Stomach (tissue), 4 donors: Measurements from ENCODE around the gene SERPINA4.

Experiments
- POLR2AphosphoS5 ChIP-seq, 3 donors: sonication (generic); formaldehyde crosslinking; IDR thresholded peaks; one replicate each; pipeline ENCODE4 v1.6.1; 2016; ENCODE audit warnings: antibody characterized with exemption in 3 of 3
- TF ChIP-seq, protein P1 (sequence below), 7 experiments: fragments of 450-650 bp in 4 of 7; fragments of 200-600 bp in 3 of 7; sonication (generic) in 3 of 7; IDR thresholded peaks; one replicate each; pipeline ENCODE4 v1.5.1; 2016 to 2019; ENCODE audit warnings: antibody characterized with exemption in 7 of 7, control low read depth in 2 of 7, mild to moderate bottlenecking in 1 of 7

DNA sequence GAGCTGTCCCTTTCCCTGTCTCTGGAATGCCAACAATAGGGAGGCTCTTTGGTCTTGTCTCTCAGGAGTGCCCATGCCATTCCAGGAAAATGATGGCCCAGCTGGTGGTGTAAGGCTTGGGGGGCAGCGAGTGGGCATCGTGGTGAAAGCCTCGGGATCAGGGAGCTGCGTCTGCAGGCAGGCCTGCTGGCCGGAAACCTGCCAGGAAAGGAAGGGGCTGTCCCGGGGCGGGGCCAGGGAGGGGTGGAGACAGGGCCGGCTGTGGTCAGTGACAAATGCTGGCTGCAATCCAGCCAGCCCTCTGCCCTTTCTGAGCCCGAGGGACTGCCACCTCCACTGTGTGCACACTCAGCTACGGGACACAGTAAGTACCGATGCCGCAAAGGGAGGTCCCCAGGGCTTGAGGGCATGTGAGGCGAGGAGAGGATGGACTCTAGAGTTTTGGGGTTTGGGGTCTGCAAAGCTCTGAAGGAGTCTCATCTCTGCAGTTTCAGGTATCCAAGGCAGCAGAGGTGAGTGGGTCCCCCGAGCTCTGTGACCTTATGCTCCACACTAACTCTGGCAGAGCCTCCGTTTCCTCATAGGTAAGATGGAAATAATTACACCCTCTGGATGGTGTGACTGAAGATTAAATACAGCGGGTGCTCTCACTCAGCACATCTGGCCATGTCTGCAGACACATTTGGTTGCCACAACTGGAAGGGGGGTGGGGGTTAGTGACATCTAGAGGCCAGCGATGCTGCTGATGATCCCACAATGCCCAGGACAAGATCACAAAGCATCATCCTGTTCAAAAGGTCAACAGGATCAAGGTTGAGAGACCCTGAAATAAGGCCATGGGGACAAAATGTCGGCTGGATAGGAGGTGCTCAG lies 20.1 kb downstream of the SERPINA4 start, which contains the start of gene SERPINA5:
- TF ChIP-seq, protein P1, sequence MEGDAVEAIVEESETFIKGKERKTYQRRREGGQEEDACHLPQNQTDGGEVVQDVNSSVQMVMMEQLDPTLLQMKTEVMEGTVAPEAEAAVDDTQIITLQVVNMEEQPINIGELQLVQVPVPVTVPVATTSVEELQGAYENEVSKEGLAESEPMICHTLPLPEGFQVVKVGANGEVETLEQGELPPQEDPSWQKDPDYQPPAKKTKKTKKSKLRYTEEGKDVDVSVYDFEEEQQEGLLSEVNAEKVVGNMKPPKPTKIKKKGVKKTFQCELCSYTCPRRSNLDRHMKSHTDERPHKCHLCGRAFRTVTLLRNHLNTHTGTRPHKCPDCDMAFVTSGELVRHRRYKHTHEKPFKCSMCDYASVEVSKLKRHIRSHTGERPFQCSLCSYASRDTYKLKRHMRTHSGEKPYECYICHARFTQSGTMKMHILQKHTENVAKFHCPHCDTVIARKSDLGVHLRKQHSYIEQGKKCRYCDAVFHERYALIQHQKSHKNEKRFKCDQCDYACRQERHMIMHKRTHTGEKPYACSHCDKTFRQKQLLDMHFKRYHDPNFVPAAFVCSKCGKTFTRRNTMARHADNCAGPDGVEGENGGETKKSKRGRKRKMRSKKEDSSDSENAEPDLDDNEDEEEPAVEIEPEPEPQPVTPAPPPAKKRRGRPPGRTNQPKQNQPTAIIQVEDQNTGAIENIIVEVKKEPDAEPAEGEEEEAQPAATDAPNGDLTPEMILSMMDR (IDR thresholded peaks at IDR 0.05) = no peak
- TF ChIP-seq POLR2AphosphoS5 (IDR thresholded peaks at IDR 0.05) = peak in 1 of 3 donors; percentile 5
